ENCODE measurements around the gene ZC3H7B. TPM values are rescaled to one million over a fixed set of nuclear protein-coding genes. Genes with fewer than 3 reads are reported as not detected.

The ZC3H7B gene
- total RNA-seq, 6 experiments from 2014 or later, result 26.5 to 50.1 (median 42.7) TPM

- no peak for TF ChIP-seq POLR2A (IDR thresholded peaks at IDR 0.05)
- no peak for TF ChIP-seq CTCF (IDR thresholded peaks at IDR 0.05)
- DNase-seq (no peak), ATAC-seq (peak in 1 of 4 donors; percentile 16)
- no CpG with 5 or more reads among the region's 2 CpGs for WGBS (ENCODE audit: insufficient coverage, low coverage, low lambda C conversion rate, missing lambda C conversion rate)
- H3K27ac ChIP-seq, result no peak overlapping the region
- H3K9me3 ChIP-seq, result no peaks in the 10 kb centered on the region
- intact Hi-C loops (cut with DNase I), result no loop called here
- peaks cover 0 to 73% (median 19%) of the 10 kb centered on the region in 4 donors for H3K36me3 ChIP-seq
- peaks cover 0 to 9% (median 0%) of the 10 kb centered on the region in 4 donors for H3K4me1 ChIP-seq
- no peak overlapping the region for H3K4me3 ChIP-seq
- no peaks in the 10 kb centered on the region for H3K27me3 ChIP-seq
These were observed 37.6 kb upstream of the ZC3H7B start for GRCh38 chr22:41263704-41264103.

GRCh38 chr22:41264408-41264941 lies 36.9 kb upstream of the ZC3H7B start:
- peaks cover 0 to 9% (median 0%) of the 10 kb centered on the region in 4 donors for H3K4me1 ChIP-seq
- H3K27me3 ChIP-seq, result no peaks in the 10 kb centered on the region
- whole genome bisulfite sequencing (ENCODE audit: insufficient coverage, low coverage, low lambda C conversion rate, missing lambda C conversion rate), result 94% methylated on average over 3 of the region's 15 CpGs
- H3K9me3 ChIP-seq, result no peaks in the 10 kb centered on the region
- H3K4me3 ChIP-seq, result no peak overlapping the region
- intact Hi-C loops (cut with DNase I), result no loop called here
- ATAC-seq, result no peak
- no peak for TF ChIP-seq CTCF (IDR thresholded peaks at IDR 0.05)
- no peak for TF ChIP-seq POLR2A (IDR thresholded peaks at IDR 0.05)
- H3K36me3 ChIP-seq, result peaks cover 0 to 71% (median 22%) of the 10 kb centered on the region in 4 donors
- DNase-seq, result no peak
- no peak overlapping the region for H3K27ac ChIP-seq

GRCh38 chr22:41267958-41268357 lies 33.4 kb upstream of the ZC3H7B start:
- intact Hi-C loops (cut with DNase I), result no loop called here
- Histone ChIP-seq H3K9me3 (no peaks in the 10 kb centered on the region), H3K4me1 (no peaks in the 10 kb centered on the region), H3K4me3 (no peak overlapping the region), H3K27me3 (no peaks in the 10 kb centered on the region), H3K36me3 (peaks cover 0 to 69% (median 25%) of the 10 kb centered on the region in 4 donors), H3K27ac (no peak overlapping the region)
- ATAC-seq (no peak), DNase-seq (no peak)
- 100% methylated on average over 11 of the region's 16 CpGs for WGBS (ENCODE audit: insufficient coverage, low coverage, low lambda C conversion rate, missing lambda C conversion rate)
- no peak for TF ChIP-seq POLR2A (IDR thresholded peaks at IDR 0.05)
- no peak for TF ChIP-seq CTCF (IDR thresholded peaks at IDR 0.05)

- DNase-seq, result no peak
- intact Hi-C loops (cut with DNase I), result no loop called here
- Histone ChIP-seq H3K4me1 (no peaks in the 10 kb centered on the region), H3K27ac (no peak overlapping the region), H3K4me3 (no peak overlapping the region), H3K9me3 (no peaks in the 10 kb centered on the region), H3K27me3 (no peaks in the 10 kb centered on the region), H3K36me3 (peaks cover 0 to 63% (median 33%) of the 10 kb centered on the region in 4 donors)
- TF ChIP-seq POLR2A (IDR thresholded peaks at IDR 0.05), result no peak
- no peak for TF ChIP-seq CTCF (IDR thresholded peaks at IDR 0.05)
- 94% methylated on average over 6 of the region's 9 CpGs for WGBS (ENCODE audit: insufficient coverage, low coverage, low lambda C conversion rate, missing lambda C conversion rate)
- peak in 1 of 4 donors; percentile 29 for ATAC-seq
These were observed 29.5 kb upstream of the ZC3H7B start for GRCh38 chr22:41271787-41272186.
